ENCODE data around the gene FAM131A.

DNA sequence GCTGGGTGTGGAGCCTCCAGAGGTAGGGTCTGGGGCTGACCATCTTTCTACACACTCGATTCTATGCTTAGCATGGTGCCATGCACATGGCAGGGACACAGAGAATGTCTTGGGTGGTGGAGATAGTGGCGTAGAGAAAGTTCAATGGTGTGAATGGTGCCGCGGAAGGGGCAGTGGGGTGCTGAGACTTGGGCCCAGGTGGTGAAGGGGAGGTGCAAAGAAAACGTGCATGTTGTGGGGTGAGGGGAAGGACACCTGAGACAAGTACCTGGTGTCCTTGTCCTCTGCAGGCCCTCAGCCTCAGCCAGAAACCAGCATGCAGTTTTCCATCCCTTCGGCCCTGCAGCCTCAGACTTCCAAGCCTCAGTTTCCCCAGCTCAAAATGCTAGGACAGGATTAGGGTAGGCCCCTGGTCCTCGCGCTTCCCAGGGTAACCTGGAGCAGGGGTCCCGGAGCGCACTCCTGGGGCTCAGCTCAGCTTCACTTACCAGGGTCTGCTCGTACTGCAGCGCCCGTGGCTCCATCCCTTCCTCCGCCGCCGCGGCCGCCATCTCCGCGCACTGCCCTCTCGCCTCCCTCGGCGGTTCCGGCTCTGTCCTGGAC is 23.6 kb downstream of the FAM131A start:
- TF ChIP-seq, protein P1, sequence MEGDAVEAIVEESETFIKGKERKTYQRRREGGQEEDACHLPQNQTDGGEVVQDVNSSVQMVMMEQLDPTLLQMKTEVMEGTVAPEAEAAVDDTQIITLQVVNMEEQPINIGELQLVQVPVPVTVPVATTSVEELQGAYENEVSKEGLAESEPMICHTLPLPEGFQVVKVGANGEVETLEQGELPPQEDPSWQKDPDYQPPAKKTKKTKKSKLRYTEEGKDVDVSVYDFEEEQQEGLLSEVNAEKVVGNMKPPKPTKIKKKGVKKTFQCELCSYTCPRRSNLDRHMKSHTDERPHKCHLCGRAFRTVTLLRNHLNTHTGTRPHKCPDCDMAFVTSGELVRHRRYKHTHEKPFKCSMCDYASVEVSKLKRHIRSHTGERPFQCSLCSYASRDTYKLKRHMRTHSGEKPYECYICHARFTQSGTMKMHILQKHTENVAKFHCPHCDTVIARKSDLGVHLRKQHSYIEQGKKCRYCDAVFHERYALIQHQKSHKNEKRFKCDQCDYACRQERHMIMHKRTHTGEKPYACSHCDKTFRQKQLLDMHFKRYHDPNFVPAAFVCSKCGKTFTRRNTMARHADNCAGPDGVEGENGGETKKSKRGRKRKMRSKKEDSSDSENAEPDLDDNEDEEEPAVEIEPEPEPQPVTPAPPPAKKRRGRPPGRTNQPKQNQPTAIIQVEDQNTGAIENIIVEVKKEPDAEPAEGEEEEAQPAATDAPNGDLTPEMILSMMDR (IDR thresholded peaks at IDR 0.05; ENCODE audit: insufficient read depth, low read length), result no peak
- no peak for TF ChIP-seq GABPA (IDR thresholded peaks at IDR 0.05; ENCODE audit: low read depth)
- no peak for TF ChIP-seq POLR2AphosphoS5 (IDR thresholded peaks at IDR 0.05; ENCODE audit: low read depth)

Data from HL-60 (cell line).